ENCODE results near the gene KLHL29. TPM values are rescaled to one million over a fixed set of nuclear protein-coding genes. Genes with fewer than 3 reads are reported as not detected.

Gene KLHL29
- total and polyA plus RNA-seq, 2 donors (not counting 3 experiments of a cell fraction or from before 2014, with no cell fraction given), result 4.6 to 12.7 TPM

- FAIRE-seq (no peak), DNase-seq (ENCODE audit: low read depth, low spot score) (peak; percentile 18)
- intact Hi-C loops (cut with micrococcal nuclease), result loop anchor here (2.0 to 10.0 kb wide), 2 partner anchors 145 to 261 kb away; no protein-coding TSS in a partner anchor
- Histone ChIP-seq H3K4me2 (ENCODE audit: insufficient read depth, low read length) (no peak overlapping the region), H4K20me1 (replicated peaks; ENCODE audit: control insufficient read depth, extremely low read depth, insufficient read depth, low read length) (no peaks in the 10 kb centered on the region), H3K79me2 (ENCODE audit: control insufficient read depth, insufficient read depth, low read length) (no peaks in the 10 kb centered on the region), H2AFZ (ENCODE audit: low read depth, low read length) (no peak overlapping the region), H3K4me1 (ENCODE audit: control insufficient read depth, extremely low read depth, insufficient read depth, low read length) (no peaks in the 10 kb centered on the region), H3K36me3 (ENCODE audit: control insufficient read depth in 2 of 2, extremely low read depth in 1 of 2, insufficient read depth in 2 of 2, low read length in 2 of 2) (no peaks in the 10 kb centered on the region), H3K9ac (replicated peaks; ENCODE audit: extremely low read depth, insufficient read depth, low read length) (no peak overlapping the region), H3K4me3 (replicated peaks in 1 of 3; ENCODE audit: insufficient read depth in 1 of 3, low read depth in 1 of 3, low read length in 3 of 3) (no peak overlapping the region), H3K27me3 (ENCODE audit: control insufficient read depth in 2 of 2, insufficient read depth in 2 of 2, low read length in 2 of 2) (no peaks in the 10 kb centered on the region), H3K9me1 (replicated peaks; ENCODE audit: control insufficient read depth, extremely low read depth, insufficient read depth, low read length) (no peaks in the 10 kb centered on the region), H3K27ac (ENCODE audit: insufficient read depth, low read depth, low read length) (no peak overlapping the region), H3K9me3 (replicated peaks; ENCODE audit: control insufficient read depth, insufficient read depth, low read length) (no peaks in the 10 kb centered on the region)
- BruUV-seq (replicated peaks), result no TSS peak
- dilution Hi-C loops (cut with MboI; ENCODE audit: extremely low pct_ligation_motif_present, low sequenced_read_pairs), result no loop called here
- ChIA-PET CTCF (interaction anchor here (0.6 to 1.2 kb wide), 4 partner anchors 7 to 73 kb away, joined by 3 to 4 read pairs (median 3); no protein-coding TSS in a partner anchor), POLR2A (no interaction called here)
- TF ChIP-seq FOS (IDR thresholded peaks at IDR 0.05; ENCODE audit: borderline replicate concordance, insufficient read depth, low read length) (no peak), GATA2 (IDR thresholded peaks at IDR 0.05; ENCODE audit: insufficient read depth, insufficient read length, low read depth, low read length) (peak; percentile 61), JUN (IDR thresholded peaks at IDR 0.05; ENCODE audit: borderline replicate concordance, insufficient read depth, insufficient read length, low read depth) (no peak)
- TF ChIP-seq, protein P1, sequence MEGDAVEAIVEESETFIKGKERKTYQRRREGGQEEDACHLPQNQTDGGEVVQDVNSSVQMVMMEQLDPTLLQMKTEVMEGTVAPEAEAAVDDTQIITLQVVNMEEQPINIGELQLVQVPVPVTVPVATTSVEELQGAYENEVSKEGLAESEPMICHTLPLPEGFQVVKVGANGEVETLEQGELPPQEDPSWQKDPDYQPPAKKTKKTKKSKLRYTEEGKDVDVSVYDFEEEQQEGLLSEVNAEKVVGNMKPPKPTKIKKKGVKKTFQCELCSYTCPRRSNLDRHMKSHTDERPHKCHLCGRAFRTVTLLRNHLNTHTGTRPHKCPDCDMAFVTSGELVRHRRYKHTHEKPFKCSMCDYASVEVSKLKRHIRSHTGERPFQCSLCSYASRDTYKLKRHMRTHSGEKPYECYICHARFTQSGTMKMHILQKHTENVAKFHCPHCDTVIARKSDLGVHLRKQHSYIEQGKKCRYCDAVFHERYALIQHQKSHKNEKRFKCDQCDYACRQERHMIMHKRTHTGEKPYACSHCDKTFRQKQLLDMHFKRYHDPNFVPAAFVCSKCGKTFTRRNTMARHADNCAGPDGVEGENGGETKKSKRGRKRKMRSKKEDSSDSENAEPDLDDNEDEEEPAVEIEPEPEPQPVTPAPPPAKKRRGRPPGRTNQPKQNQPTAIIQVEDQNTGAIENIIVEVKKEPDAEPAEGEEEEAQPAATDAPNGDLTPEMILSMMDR (IDR thresholded peaks at IDR 0.05; ENCODE audit: extremely low read depth in 1 of 2, insufficient read depth in 1 of 2, low read depth in 1 of 2, low read length in 2 of 2), result peak; percentile 36 to 53
These were observed 75.2 kb downstream of the KLHL29 start for GRCh38 chr2:23460228-23460627.

GRCh38 chr2:23460993-23461392 lies 76.0 kb downstream of the KLHL29 start:
- FAIRE-seq, result no peak
- H3K9me3 ChIP-seq (replicated peaks; ENCODE audit: control insufficient read depth, insufficient read depth, low read length), result no peaks in the 10 kb centered on the region
- no peak for TF ChIP-seq GATA2 (IDR thresholded peaks at IDR 0.05; ENCODE audit: insufficient read depth, insufficient read length, low read depth, low read length)
- TF ChIP-seq, protein P1 (IDR thresholded peaks at IDR 0.05; ENCODE audit: extremely low read depth in 1 of 2, insufficient read depth in 1 of 2, low read depth in 1 of 2, low read length in 2 of 2), result no peak
- TF ChIP-seq MYC (IDR thresholded peaks at IDR 0.05; ENCODE audit: low read depth, low read length), result no peak
- no peak for TF ChIP-seq POLR2A (IDR thresholded peaks at IDR 0.05; ENCODE audit: low read depth, low read length)
- TF ChIP-seq POLR2AphosphoS5 (IDR thresholded peaks at IDR 0.05; ENCODE audit: insufficient read depth, low read depth, low read length), result no peak
- no peak for TF ChIP-seq JUN (IDR thresholded peaks at IDR 0.05; ENCODE audit: borderline replicate concordance, insufficient read depth, insufficient read length, low read depth)
- no peak for TF ChIP-seq MAX (IDR thresholded peaks at IDR 0.05; ENCODE audit: insufficient read depth, insufficient read length)
- TF ChIP-seq FOS (IDR thresholded peaks at IDR 0.05; ENCODE audit: borderline replicate concordance, insufficient read depth, low read length), result no peak
- no peak for TF ChIP-seq EZH2 (IDR thresholded peaks at IDR 0.05; ENCODE audit: borderline replicate concordance, low read depth, low read length, severe bottlenecking)
- H3K4me2 ChIP-seq (ENCODE audit: insufficient read depth, low read length), result no peak overlapping the region
- no peaks in the 10 kb centered on the region for H3K27me3 ChIP-seq (ENCODE audit: control insufficient read depth in 2 of 2, insufficient read depth in 2 of 2, low read length in 2 of 2)
- no peaks in the 10 kb centered on the region for H3K36me3 ChIP-seq (ENCODE audit: control insufficient read depth in 2 of 2, extremely low read depth in 1 of 2, insufficient read depth in 2 of 2, low read length in 2 of 2)
- ChIA-PET CTCF (interaction anchor here (0.6 to 1.2 kb wide), 4 partner anchors 10 to 74 kb away, joined by 3 to 4 read pairs (median 3); no protein-coding TSS in a partner anchor), POLR2A (no interaction called here)
- no peaks in the 10 kb centered on the region for H3K4me1 ChIP-seq (ENCODE audit: control insufficient read depth, extremely low read depth, insufficient read depth, low read length)
- BruUV-seq (replicated peaks), result no TSS peak
- intact Hi-C loops (cut with micrococcal nuclease), result loop anchor here (2.0 to 10.0 kb wide), 2 partner anchors 146 to 262 kb away; no protein-coding TSS in a partner anchor
- no peak for DNase-seq (ENCODE audit: low read depth, low spot score)
- dilution Hi-C loops (cut with MboI; ENCODE audit: extremely low pct_ligation_motif_present, low sequenced_read_pairs), result no loop called here
- no peak overlapping the region for H2AFZ ChIP-seq (ENCODE audit: low read depth, low read length)
- no peak overlapping the region for H3K4me3 ChIP-seq (replicated peaks in 1 of 3; ENCODE audit: insufficient read depth in 1 of 3, low read depth in 1 of 3, low read length in 3 of 3)
- no peak overlapping the region for H3K9ac ChIP-seq (replicated peaks; ENCODE audit: extremely low read depth, insufficient read depth, low read length)
- no peak overlapping the region for H3K27ac ChIP-seq (ENCODE audit: insufficient read depth, low read depth, low read length)
- no peaks in the 10 kb centered on the region for H3K9me1 ChIP-seq (replicated peaks; ENCODE audit: control insufficient read depth, extremely low read depth, insufficient read depth, low read length)
- no peaks in the 10 kb centered on the region for H4K20me1 ChIP-seq (replicated peaks; ENCODE audit: control insufficient read depth, extremely low read depth, insufficient read depth, low read length)
- H3K79me2 ChIP-seq (ENCODE audit: control insufficient read depth, insufficient read depth, low read length), result no peaks in the 10 kb centered on the region

Measured in endothelial cell of umbilical vein (primary cell).